GM21390 (cell line): ENCODE data around the gene NTM.

Experiments used
- ATAC-seq: cut with Tn5 transposase; IDR thresholded peaks from one replicate; pipeline ENCODE4 v1.9.1; 2021; ENCODE audit not compliant: unreplicated experiment

NTM gene

DNA sequence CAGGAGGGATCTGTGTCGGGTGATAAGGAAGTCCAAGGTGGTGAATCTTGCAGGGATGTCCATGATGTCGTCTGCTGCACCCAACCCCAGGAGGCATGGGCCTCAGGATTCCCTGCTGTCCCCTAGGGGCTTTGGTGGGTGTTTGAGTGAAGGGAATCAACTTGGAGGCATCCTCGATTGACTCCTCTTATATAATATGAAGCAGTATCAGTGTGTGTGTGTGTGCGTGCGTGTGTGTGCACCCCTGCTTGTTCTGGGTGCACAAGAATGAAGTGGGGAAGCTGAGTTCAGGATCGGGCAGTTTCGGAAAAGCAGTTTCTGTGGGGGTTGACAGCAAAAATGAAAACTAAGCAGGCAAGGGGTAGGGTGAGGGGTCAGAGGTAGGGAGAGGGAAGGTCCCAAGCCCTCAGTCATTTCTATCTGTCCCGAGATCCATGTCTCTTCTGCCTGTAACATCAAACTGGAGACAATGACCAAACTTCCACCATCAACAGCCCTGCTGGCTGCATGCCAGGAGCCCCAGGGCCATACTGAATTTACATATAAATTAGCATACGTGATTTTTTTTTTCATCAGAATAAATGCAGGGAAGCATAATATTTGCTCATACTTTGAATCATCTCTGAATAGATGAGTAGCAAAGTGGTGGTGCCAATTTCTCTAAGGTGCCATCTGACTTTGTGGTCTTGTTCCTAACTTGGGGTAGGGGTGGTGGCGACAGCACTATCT lies 2.0 kb downstream of the NTM start:
- no peak for ATAC-seq

DNA sequence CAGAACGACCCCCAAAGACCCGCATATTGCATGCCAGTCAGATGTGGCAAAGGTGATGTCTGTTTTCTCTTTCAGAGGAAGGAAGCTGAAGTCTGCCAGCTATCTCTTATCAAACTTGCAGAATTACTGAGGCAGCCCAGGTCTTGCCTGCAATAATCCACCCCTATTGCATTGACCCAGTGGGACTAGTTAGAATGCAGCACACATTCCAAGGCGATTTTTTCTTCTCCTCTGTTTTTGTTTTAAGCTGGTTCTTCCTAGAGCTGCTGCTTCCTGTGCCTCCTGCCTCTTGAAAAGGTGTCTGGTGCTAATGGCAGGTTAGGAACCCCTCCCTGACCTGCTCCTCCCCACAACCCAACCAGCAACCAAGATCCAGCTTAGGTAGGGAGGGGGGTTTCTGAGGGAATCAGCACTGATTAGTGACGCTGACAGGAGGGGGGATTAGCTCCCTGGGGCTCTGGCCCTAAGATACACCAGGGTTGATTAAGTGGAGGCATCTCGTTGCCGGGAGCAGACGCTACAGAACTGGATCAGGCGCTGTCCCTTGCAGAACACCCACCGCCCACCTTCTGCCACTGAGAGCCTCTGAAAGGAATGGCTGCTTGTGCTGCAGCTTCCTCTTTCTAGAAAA lies 2.8 kb downstream of the NTM start:
- ATAC-seq, result no peak

GRCh38 chr11:131373756-131374155 lies 3.3 kb downstream of the NTM start:
- no peak for ATAC-seq

DNA sequence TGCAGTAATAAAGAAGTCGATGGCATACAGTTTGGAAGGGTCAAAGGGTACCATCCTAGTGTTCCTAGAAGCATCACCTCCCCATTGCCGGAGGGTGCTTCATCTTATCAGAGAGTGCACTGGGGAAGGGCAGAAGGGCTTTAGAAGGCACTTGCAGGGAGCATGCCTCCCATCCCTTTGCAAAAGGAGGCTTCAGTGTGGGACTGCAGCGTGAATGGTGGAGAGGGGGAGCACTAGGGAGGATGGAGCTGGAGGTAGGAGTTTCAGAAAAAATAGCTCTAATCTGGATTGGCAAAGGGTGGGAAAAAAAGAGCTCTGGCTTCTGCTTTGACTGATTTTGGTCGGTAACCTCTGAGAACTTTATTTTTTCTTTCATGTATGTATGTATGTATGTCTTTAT lies 5.0 kb downstream of the NTM start:
- no peak for ATAC-seq

DNA sequence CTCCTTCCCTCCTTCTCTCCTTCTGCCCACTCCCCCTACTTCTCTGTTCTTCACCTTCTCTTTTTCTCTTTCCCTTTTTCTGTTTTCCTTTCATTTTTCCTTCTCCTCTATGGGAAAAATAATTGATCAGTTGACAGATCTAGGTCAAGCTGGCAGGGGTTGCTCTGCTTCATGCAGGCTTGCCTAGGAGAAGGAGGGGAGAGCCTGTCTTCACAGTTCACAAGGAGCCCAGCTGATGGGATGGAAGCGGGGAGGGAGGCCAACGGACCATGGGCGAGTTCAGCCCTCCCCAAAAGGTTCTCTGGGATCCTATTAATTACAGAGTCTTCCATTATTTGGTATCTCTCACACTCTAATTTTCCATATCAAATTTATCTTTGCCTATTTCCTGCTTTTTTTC lies 5.5 kb downstream of the NTM start:
- no peak for ATAC-seq

GRCh38 chr11:131378931-131379330 lies 8.5 kb downstream of the NTM start:
- peak; percentile 71 for ATAC-seq

- ATAC-seq, result no peak
Measured at GRCh38 chr11:131385763-131386390, 15.5 kb downstream of the NTM start.

GRCh38 chr11:131386408-131386807 lies 16.0 kb downstream of the NTM start:
- no peak for ATAC-seq

GRCh38 chr11:131388030-131388429 lies 17.6 kb downstream of the NTM start:
- ATAC-seq, result no peak

GRCh38 chr11:131389582-131389981 lies 19.2 kb downstream of the NTM start:
- ATAC-seq, result no peak

DNA sequence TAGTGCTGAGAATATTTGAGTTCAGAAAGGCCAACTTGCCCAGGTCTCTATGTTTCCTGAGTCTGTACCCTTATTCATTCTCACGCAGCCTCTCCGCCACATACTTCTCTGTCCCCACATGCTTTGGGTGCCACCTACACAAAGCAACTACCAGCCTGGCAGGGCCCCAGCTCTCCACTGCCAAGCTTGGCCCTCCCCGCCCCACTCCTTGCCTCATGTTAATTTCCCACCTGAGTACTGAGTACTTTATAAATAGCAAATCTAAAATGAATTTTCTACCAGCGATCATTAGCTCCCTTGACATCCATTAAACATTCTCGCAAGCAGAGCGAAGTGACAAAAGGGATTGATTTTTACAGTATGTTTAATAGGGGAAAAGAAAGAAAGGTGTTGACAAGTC lies 20.8 kb downstream of the NTM start:
- ATAC-seq, result no peak

GRCh38 chr11:131392528-131393255 lies 22.3 kb downstream of the NTM start:
- ATAC-seq, result no peak

- no peak for ATAC-seq
Measured at GRCh38 chr11:131393691-131394090, 23.3 kb downstream of the NTM start.

DNA sequence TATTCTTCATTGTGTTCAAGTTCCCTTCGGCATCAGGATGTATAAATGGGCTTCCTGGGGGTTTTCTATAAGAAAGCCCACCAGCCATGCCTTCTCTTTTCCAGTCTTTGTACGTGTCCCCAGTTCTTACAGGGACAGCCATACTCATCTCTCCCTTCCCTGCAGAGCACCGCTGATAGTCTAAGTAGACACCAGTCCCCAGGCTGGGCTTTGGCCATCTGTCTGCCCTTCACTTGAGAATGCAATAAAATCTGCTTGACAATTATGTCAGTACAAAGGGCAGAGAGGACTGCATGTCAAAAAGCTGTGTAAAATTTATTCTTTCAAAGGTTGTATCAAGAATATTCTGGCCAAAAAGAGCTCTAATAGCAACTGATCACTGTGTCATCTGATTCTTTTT lies 27.3 kb downstream of the NTM start:
- no peak for ATAC-seq

- ATAC-seq, result no peak
Measured at GRCh38 chr11:131402040-131402439, 31.6 kb downstream of the NTM start.

- no peak for ATAC-seq
Measured at GRCh38 chr11:131404010-131404409, 33.6 kb downstream of the NTM start.

DNA sequence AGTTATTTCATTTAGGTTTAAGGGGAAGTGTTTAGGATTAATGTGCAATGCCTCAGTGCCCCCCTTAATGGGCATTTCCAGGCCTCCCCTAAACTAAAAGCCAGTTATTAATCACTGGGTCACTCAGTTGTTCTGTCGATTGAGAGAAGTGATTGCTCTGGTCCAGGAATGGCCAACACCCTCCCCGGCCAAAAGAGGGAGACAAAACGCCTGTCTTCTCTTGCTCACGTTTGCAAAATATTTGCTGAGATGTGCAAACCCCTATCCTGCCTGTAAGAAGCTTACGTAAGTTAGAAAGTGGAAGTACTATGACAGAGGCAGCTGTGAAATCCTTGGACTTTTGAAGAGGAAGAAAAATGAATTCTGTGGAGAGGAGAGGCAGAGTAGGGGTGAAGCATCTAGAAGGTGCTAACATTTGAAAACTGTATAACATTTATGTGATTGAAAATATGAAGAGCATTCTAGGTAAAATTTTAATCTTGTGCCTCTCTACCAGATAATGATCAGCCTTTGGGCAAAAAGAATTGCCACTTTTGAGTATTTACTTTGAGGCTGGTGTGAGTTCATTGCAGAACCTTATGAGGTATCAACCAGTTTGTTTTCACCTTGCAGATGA lies 37.7 kb downstream of the NTM start:
- ATAC-seq, result no peak

DNA sequence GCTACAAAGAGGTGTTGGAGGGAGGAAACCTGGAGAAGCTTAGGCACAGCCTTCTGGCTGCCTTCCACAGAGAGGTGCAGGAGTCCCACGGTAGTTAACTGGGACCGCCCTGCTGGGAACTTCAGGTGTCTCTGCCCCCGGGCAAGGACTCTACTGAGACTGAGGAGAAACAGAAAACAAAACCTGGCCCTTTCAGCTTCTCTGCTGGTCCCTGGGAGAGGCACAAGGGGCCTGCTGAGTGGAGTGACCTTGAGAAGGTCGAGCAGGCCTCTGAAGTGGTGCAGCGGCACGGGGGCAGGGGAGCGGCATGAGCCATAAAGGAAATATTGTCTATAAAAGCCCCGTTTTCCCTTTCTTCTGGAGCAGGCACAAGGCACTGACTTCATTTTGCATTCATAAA lies 38.9 kb downstream of the NTM start:
- no peak for ATAC-seq

GRCh38 chr11:131411636-131412035 lies 41.2 kb downstream of the NTM start:
- ATAC-seq, result no peak

- ATAC-seq, result no peak
Measured at GRCh38 chr11:131412061-131412460, 41.6 kb downstream of the NTM start.

- no peak for ATAC-seq
Measured at GRCh38 chr11:131413217-131413616, 42.8 kb downstream of the NTM start.
